ENCODE results near the gene ACACB. TPM values are rescaled to one million over a fixed set of nuclear protein-coding genes. Genes with fewer than 3 reads are reported as not detected.
"Not testable (repeated sequence)": the region's sequence is repeated elsewhere in the genome, so short reads cannot be mapped to it uniquely, and the experiment has no call there.

The ACACB gene
- total and polyA plus RNA-seq, 7 donors, result 5.3 to 295 (median 116) TPM

- peaks cover 35 to 66% (median 48%) of the 10 kb centered on the region in 4 donors for H3K36me3 ChIP-seq
- no peaks in the 10 kb centered on the region for H3K27me3 ChIP-seq
- TF ChIP-seq EP300 (IDR thresholded peaks at IDR 0.05), result no peak
- peak in 2 of 4 donors; percentile 30 to 39 for TF ChIP-seq POLR2AphosphoS5 (IDR thresholded peaks at IDR 0.05)
- no peak for TF ChIP-seq POLR2A (IDR thresholded peaks at IDR 0.05)
- no peak for TF ChIP-seq CTCF (IDR thresholded peaks at IDR 0.05)
- 76 to 83% methylated on average over 6 of the region's 6 CpGs for WGBS, 2 donors
- no peak overlapping the region for H3K4me3 ChIP-seq
- no peaks in the 10 kb centered on the region for H3K9me3 ChIP-seq
- DNase-seq, result peak; percentile 62
- peak overlapping the region; percentile 78 to 89 (median 81) for H3K27ac ChIP-seq
- peaks cover 0 to 44% (median 37%) of the 10 kb centered on the region in 4 donors for H3K4me1 ChIP-seq
- intact Hi-C loops (cut with DNase I), result loop anchor here (1.0 kb wide), 1 partner anchor 58 kb away; no protein-coding TSS in a partner anchor
Measured at GRCh38 chr12:109169686-109170085, 53.3 kb downstream of the ACACB start.

DNA sequence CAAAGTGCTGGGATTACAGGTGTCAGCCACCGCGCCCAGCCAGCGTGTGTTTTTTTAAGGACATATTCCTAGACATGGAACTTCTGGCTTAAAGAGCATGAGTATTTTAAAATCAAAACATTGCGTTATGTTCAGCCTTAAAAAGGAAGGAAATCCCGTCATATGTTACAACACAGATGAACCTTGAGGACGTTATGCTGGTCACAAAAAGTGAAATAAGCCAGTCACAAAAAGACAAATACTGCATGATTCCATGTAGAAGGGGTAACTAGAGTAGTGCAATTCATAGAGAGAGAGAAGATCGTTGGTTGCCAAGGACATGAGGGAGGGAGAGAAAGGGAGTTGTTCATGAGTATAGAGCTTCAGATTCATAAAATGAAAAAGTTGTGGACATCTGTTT is 53.9 kb downstream of the ACACB start:
- Histone ChIP-seq H3K27ac (peak overlapping the region; percentile 78 to 89 (median 81)), H3K4me1 (peaks cover 0 to 39% (median 34%) of the 10 kb centered on the region in 4 donors), H3K27me3 (no peaks in the 10 kb centered on the region), H3K4me3 (no peak overlapping the region), H3K9me3 (no peaks in the 10 kb centered on the region), H3K36me3 (peaks cover 36 to 72% (median 50%) of the 10 kb centered on the region in 4 donors)
- WGBS, 2 donors, result 81 to 86% methylated on average over 7 of the region's 7 CpGs
- intact Hi-C loops (cut with DNase I), result no loop called here
- peak; percentile 47 for DNase-seq
- TF ChIP-seq POLR2AphosphoS5 (IDR thresholded peaks at IDR 0.05) (peak in 2 of 4 donors; percentile 13 to 19), CTCF (IDR thresholded peaks at IDR 0.05) (no peak), POLR2A (IDR thresholded peaks at IDR 0.05) (no peak), EP300 (IDR thresholded peaks at IDR 0.05) (no peak)

GRCh38 chr12:109172787-109173186 is 56.4 kb downstream of the ACACB start:
- H3K4me3 ChIP-seq; DNase-seq; H3K27ac ChIP-seq; H3K27me3 ChIP-seq; H3K9me3 ChIP-seq; intact Hi-C loops (cut with DNase I): not testable (repeated sequence)
- WGBS, 2 donors, result 97% methylated on average over 6 of the region's 6 CpGs
- H3K36me3 ChIP-seq, result peaks cover 33 to 86% (median 58%) of the 10 kb centered on the region in 4 donors
- H3K4me1 ChIP-seq, result peaks cover 0 to 29% (median 28%) of the 10 kb centered on the region in 4 donors

- peak; percentile 50 for DNase-seq
- H3K4me1 ChIP-seq, result peaks cover 0 to 21% (median 20%) of the 10 kb centered on the region in 4 donors
- H3K36me3 ChIP-seq, result peaks cover 31 to 88% (median 64%) of the 10 kb centered on the region in 4 donors
- WGBS, 2 donors, result 96% methylated on average over 17 of the region's 17 CpGs
- peak overlapping the region in 1 of 4 donors; percentile 0 for H3K27ac ChIP-seq
- no peaks in the 10 kb centered on the region for H3K27me3 ChIP-seq
- H3K9me3 ChIP-seq, result no peaks in the 10 kb centered on the region
- no peak overlapping the region for H3K4me3 ChIP-seq
- no peak for TF ChIP-seq EP300 (IDR thresholded peaks at IDR 0.05)
- peak in 1 of 4 donors; percentile 6 for TF ChIP-seq POLR2AphosphoS5 (IDR thresholded peaks at IDR 0.05)
- intact Hi-C loops (cut with DNase I), result no loop called here
Measured at GRCh38 chr12:109173443-109174240, 57.3 kb downstream of the ACACB start.

DNA sequence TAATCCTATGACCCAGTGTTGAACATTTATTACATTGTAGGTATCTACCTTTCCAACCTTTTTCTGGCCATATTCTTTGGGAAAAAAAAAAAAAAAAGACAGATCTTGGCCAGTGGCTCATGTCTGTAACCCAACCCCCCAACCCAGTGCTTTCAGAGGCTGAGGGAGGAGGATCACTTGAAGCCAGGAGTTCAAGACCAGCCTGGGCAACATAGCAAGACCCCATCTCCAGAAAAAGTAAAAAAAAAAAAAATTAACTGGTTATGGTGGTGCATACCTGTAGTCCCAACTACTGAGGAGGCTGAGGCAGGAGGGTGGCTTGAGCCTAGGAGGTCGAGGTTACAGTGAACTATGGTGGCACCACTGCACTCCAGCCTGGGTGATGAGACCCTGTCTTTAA is 58.1 kb downstream of the ACACB start:
- H3K27ac ChIP-seq, result no peak overlapping the region

More for the DNA sequence above, 58.1 kb downstream of the ACACB start:
- WGBS, 2 donors, result 89 to 96% methylated on average over 1 of the region's 1 CpG
- H3K27me3 ChIP-seq, result no peaks in the 10 kb centered on the region
- DNase-seq, result peak; percentile 33
- peaks cover 0 to 13% (median 11%) of the 10 kb centered on the region in 4 donors for H3K4me1 ChIP-seq
- no peak overlapping the region for H3K4me3 ChIP-seq
- no peaks in the 10 kb centered on the region for H3K9me3 ChIP-seq
- intact Hi-C loops (cut with DNase I), result no loop called here
- peaks cover 37 to 96% (median 68%) of the 10 kb centered on the region in 4 donors for H3K36me3 ChIP-seq
- TF ChIP-seq CTCF (IDR thresholded peaks at IDR 0.05) (no peak), EP300 (IDR thresholded peaks at IDR 0.05) (no peak), POLR2A (IDR thresholded peaks at IDR 0.05) (no peak), POLR2AphosphoS5 (IDR thresholded peaks at IDR 0.05) (no peak)
